PC-9 (cell line): Measurements from ENCODE around the gene GAS7. TPM values are rescaled to one million over a fixed set of nuclear protein-coding genes. Genes with fewer than 3 reads are reported as not detected.

Experiments
- BruUV-seq: library from RNA; stranded (reverse); fragments of 400-500 nt; replicated peaks from 2 replicates; lab custom pipeline; 2021; lab: Mats Ljungman, UMichigan
- CTCF ChIA-PET: fragments of 300-600 bp; sonication (Branson Sonifier 250); formaldehyde crosslinking; loops from one replicate; lab custom pipeline; 2022; ENCODE audit warnings: antibody characterized with exemption; lab: Charles Lee
- POLR2A ChIA-PET: fragments of 300-600 bp; sonication (Branson Sonifier 250); formaldehyde crosslinking; loops from one replicate; lab custom pipeline; 2022; ENCODE audit warnings: antibody characterized with exemption; ENCODE audit not compliant: unreplicated experiment; lab: Charles Lee
- DNase-seq, 2 experiments: peaks; one replicate each; pipeline versions ENCODE4 v3.0.0 to v3.0.0-alpha.2; 2015 to 2022; ENCODE audit warnings: mixed read lengths in 1 of 2
- H2AFZ ChIP-seq: fragments of 200-600 bp; sonication (generic); 2 replicates; pipeline ENCODE4 v1.8.1; 2017; ENCODE audit warnings: antibody characterized with exemption
- H3F3A ChIP-seq: fragments of 200-600 bp; sonication (generic); 2 replicates; pipeline ENCODE4 v1.8.1; 2017; ENCODE audit warnings: antibody characterized with exemption, mild to moderate bottlenecking, low read depth; ENCODE audit not compliant: insufficient read depth
- H3K27ac ChIP-seq: fragments of 200-600 bp; sonication (generic); 2 replicates; pipeline ENCODE4 v1.6.1; 2016; ENCODE audit warnings: mixed run types
- H3K27me3 ChIP-seq: fragments of 200-600 bp; sonication (generic); 2 replicates; pipeline ENCODE4 v1.6.1; 2016; ENCODE audit warnings: low read depth, mixed run types; ENCODE audit not compliant: insufficient read depth
- H3K36me3 ChIP-seq: fragments of 200-600 bp; sonication (generic); 2 replicates; pipeline ENCODE4 v1.6.1; 2016; ENCODE audit warnings: low read depth, mixed run types
- H3K4me1 ChIP-seq: fragments of 200-600 bp; sonication (generic); replicated peaks from 2 replicates; pipeline ENCODE4 v1.6.1; 2016; ENCODE audit warnings: mixed run types; ENCODE audit not compliant: insufficient read depth
- H3K4me2 ChIP-seq: fragments of 200-600 bp; sonication (generic); 2 replicates; pipeline ENCODE4 v1.6.1; 2017; ENCODE audit warnings: mixed run types
- H3K4me3 ChIP-seq: fragments of 200-600 bp; sonication (generic); 2 replicates; pipeline ENCODE4 v1.6.1; 2016; ENCODE audit warnings: mixed run types
- H3K79me2 ChIP-seq: fragments of 200-600 bp; sonication (generic); 2 replicates; pipeline ENCODE4 v1.6.1; 2017; ENCODE audit warnings: low read depth, mixed run types
- H3K9me2 ChIP-seq: fragments of 200-600 bp; sonication (generic); 2 replicates; pipeline ENCODE4 v1.8.1; 2017; ENCODE audit warnings: mild to moderate bottlenecking; ENCODE audit not compliant: insufficient read depth
- H3K9me3 ChIP-seq: fragments of 200-600 bp; sonication (generic); 2 replicates; pipeline ENCODE4 v1.8.1; 2016; ENCODE audit warnings: low read depth; ENCODE audit not compliant: insufficient read depth
- H4K20me1 ChIP-seq: fragments of 200-600 bp; sonication (generic); 2 replicates; pipeline ENCODE4 v1.8.1; 2017; ENCODE audit not compliant: insufficient read depth
- EZH2 ChIP-seq: fragments of 200-600 bp; sonication (generic); IDR thresholded peaks from 2 replicates; pipeline ENCODE4 v1.8.0; 2017; ENCODE audit warnings: antibody characterized with exemption, low read depth
- intact Hi-C: fragments of 100-400 bp; cut with micrococcal nuclease; formaldehyde crosslinking; loops from one replicate; pipeline ENCODE4 v1.10.0; 2022; ENCODE audit not compliant: unreplicated experiment
- total RNA-seq: library from RNA; stranded (reverse); gene quantifications from 2 replicates; pipeline ENCODE4 v1.2.3, GENCODE V29; 2021
- TF ChIP-seq, protein P1 (sequence below): fragments of 200-600 bp; sonication (generic); conservative IDR thresholded peaks from 2 replicates; pipeline ENCODE4 v1.6.1; 2017; ENCODE audit warnings: mixed run types, antibody characterized with exemption, mild to moderate bottlenecking, moderate library complexity

GAS7 gene
- total RNA-seq, 1 experiment from 2014 or later, result not detected

DNA sequence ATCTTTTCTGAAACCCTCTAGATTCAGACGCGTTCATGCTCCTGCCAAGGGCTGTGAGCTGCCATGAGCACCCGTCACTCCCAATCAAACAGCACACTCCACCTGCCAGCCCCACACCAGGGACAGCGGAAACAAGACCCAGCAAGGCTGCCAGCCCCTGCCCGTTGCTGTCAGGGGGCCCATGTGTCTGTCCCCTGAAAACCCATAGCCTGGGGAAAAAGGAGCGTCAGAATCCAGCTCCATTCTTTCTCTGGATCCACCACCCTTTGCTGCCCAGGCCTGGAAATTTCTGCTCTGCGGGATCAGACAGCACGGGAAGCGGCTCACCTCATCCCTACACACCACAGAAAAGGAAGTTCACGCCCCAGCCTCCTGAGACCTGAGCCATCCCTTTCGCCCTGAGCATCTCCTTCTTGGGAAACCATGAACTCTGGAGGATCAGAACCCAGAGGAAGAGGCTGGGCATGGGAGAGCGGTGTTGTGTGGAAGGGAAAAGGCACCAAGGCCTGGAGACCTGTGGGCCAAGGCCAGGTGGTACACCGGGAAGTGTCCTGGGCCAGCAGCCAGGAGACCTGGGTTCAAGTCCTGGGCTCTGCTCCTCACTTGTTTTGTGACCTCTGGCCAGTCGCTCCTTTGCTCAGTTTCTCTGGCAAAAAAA lies 241.8 kb downstream of the GAS7 start:
- Histone ChIP-seq H3K4me3 (no peak overlapping the region), H3F3A (no peaks in the 10 kb centered on the region), H3K36me3 (no peaks in the 10 kb centered on the region), H3K4me2 (no peak overlapping the region), H2AFZ (no peak overlapping the region), H3K27ac (no peak overlapping the region), H3K9me2 (no peaks in the 10 kb centered on the region), H3K27me3 (peaks cover 96% of the 10 kb centered on the region), H3K79me2 (no peaks in the 10 kb centered on the region), H3K4me1 (no peaks in the 10 kb centered on the region), H3K9me3 (no peaks in the 10 kb centered on the region), H4K20me1 (no peaks in the 10 kb centered on the region)
- no TSS peak for BruUV-seq
- ChIA-PET POLR2A (no interaction called here), CTCF (no interaction called here)
- no peak for DNase-seq
- TF ChIP-seq, protein P1, sequence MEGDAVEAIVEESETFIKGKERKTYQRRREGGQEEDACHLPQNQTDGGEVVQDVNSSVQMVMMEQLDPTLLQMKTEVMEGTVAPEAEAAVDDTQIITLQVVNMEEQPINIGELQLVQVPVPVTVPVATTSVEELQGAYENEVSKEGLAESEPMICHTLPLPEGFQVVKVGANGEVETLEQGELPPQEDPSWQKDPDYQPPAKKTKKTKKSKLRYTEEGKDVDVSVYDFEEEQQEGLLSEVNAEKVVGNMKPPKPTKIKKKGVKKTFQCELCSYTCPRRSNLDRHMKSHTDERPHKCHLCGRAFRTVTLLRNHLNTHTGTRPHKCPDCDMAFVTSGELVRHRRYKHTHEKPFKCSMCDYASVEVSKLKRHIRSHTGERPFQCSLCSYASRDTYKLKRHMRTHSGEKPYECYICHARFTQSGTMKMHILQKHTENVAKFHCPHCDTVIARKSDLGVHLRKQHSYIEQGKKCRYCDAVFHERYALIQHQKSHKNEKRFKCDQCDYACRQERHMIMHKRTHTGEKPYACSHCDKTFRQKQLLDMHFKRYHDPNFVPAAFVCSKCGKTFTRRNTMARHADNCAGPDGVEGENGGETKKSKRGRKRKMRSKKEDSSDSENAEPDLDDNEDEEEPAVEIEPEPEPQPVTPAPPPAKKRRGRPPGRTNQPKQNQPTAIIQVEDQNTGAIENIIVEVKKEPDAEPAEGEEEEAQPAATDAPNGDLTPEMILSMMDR, result no peak
- no peak for TF ChIP-seq EZH2
- intact Hi-C loops, result no loop called here

- ChIA-PET POLR2A (no interaction called here), CTCF (no interaction called here)
- intact Hi-C loops, result no loop called here
- Histone ChIP-seq H3K9me2 (no peaks in the 10 kb centered on the region), H3K4me3 (no peak overlapping the region), H3K9me3 (no peaks in the 10 kb centered on the region), H2AFZ (no peak overlapping the region), H3K36me3 (no peaks in the 10 kb centered on the region), H3F3A (no peaks in the 10 kb centered on the region), H3K4me2 (no peak overlapping the region), H3K4me1 (no peaks in the 10 kb centered on the region), H3K27me3 (peaks cover 91% of the 10 kb centered on the region), H3K27ac (no peak overlapping the region), H3K79me2 (no peaks in the 10 kb centered on the region), H4K20me1 (no peaks in the 10 kb centered on the region)
- no peak for DNase-seq
- no peak for TF ChIP-seq EZH2
- TF ChIP-seq, protein P1, result no peak
- BruUV-seq, result no TSS peak
Measured at GRCh38 chr17:9953492-9953891, 244.9 kb downstream of the GAS7 start.

DNA sequence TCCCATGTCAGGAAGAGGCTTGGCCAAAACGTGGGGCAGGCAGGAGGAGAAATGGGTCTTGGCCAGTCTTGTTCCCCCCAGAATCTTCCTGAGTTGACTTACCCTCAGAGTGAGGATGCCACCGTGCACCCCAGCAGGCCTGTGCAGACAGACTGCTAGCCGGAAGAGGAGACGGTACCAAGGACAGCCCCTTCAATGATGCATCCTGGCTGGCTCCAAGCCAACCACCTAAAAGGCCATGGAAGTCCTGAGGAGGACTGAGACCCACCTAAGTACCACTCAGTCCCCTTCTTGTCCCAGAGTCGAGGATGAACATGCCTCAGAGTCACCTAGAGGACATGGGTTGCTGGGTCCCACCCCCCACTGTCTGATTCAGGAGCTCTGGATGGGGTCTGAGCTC lies 246.6 kb downstream of the GAS7 start:
- Histone ChIP-seq H3F3A (no peaks in the 10 kb centered on the region), H4K20me1 (no peaks in the 10 kb centered on the region), H3K4me3 (no peak overlapping the region), H3K4me2 (no peak overlapping the region), H3K4me1 (no peaks in the 10 kb centered on the region), H3K27me3 (peaks cover 83% of the 10 kb centered on the region), H3K9me2 (no peaks in the 10 kb centered on the region), H3K79me2 (no peaks in the 10 kb centered on the region), H3K27ac (no peak overlapping the region), H2AFZ (no peak overlapping the region), H3K36me3 (no peaks in the 10 kb centered on the region), H3K9me3 (no peaks in the 10 kb centered on the region)
- ChIA-PET CTCF (no interaction called here), POLR2A (no interaction called here)
- intact Hi-C loops, result no loop called here
- DNase-seq, result no peak
- TF ChIP-seq, protein P1, result no peak
- no peak for TF ChIP-seq EZH2
- BruUV-seq, result no TSS peak
